ENCODE results near the gene GRIP1. TPM values are rescaled to one million over a fixed set of nuclear protein-coding genes. Genes with fewer than 3 reads are reported as not detected.

Gene GRIP1
- total RNA-seq, 4 donors from 2014 or later, result 0.85 to 1.8 TPM; not detected in 2

DNA sequence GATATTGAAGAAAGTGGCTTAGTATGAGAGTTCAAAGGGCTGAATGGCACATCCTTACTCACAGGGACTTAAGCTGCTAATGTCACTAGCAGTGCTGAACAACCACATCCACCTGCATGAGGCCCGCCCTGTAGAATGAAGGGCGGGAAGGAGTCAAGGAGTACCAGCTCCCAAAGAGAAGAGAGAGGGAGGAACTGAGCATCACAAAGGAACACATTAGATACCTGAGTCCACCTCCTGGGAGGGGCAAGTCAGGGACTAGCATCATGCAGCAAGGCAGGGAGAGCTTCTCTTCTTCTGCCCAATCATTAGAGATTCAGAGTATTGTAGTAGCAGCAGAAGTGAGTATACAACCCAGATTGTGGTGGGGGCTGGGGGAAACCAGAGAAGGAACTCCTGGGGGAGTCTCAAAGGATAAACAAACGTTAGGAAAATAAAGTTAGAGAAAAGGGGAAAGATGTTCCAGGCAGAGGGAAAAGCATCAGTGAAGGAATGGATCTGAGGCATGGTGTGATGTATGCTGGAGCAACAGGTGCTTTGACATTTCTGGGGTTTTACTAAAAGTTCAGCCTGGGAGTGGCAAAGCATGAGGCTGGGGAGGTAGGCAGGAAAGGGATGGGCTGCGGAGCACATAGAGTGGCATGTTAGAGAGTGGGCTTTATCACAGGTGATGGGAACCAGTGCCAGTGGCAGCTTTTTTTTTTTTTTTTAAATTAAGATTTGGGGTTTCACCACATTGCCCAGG lies 21.0 kb upstream of the GRIP1 start:
- TF ChIP-seq, protein P1, sequence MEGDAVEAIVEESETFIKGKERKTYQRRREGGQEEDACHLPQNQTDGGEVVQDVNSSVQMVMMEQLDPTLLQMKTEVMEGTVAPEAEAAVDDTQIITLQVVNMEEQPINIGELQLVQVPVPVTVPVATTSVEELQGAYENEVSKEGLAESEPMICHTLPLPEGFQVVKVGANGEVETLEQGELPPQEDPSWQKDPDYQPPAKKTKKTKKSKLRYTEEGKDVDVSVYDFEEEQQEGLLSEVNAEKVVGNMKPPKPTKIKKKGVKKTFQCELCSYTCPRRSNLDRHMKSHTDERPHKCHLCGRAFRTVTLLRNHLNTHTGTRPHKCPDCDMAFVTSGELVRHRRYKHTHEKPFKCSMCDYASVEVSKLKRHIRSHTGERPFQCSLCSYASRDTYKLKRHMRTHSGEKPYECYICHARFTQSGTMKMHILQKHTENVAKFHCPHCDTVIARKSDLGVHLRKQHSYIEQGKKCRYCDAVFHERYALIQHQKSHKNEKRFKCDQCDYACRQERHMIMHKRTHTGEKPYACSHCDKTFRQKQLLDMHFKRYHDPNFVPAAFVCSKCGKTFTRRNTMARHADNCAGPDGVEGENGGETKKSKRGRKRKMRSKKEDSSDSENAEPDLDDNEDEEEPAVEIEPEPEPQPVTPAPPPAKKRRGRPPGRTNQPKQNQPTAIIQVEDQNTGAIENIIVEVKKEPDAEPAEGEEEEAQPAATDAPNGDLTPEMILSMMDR (IDR thresholded peaks at IDR 0.05; ENCODE audit: low read depth), result no peak

DNA sequence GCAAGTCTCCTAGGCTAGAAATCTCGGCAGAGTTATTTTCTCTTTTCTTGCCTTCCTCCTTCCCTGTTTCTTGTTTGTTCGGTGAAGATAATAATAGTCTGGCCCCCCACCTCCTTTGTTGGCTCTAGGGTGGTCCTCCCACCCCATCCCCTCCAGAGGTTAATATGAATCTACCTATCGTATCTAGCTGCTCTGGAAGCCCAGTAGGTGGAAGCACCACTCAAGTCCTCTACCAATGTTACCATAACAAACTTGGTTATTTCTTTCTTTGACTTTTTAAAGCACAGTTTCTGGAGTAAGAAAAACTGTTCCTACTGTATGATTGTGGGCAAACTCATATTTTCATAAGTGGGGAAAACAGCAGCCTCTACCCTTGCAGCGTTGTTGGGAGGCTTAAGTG lies 19.7 kb upstream of the GRIP1 start:
- TF ChIP-seq, protein P1 (IDR thresholded peaks at IDR 0.05; ENCODE audit: low read depth), result no peak

DNA sequence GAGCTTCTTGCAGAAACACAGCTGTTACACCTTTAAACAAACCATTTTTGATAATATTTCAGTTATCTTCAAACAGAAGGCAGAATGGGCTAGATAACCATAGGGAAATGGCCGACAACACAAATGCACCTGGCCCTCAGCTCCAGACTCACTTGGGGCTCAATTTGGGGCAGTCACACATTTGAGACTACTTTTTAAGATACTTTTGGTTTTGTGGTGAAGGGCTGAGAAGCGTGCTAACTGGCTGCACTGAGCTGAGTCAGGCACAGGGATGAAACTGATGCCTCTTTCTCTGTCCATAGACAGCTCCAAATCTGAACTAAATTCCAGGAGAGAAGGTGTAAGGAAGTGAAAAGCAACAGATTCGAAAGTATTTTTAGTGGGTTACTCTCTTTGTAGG lies 18.5 kb upstream of the GRIP1 start:
- TF ChIP-seq, protein P1 (IDR thresholded peaks at IDR 0.05; ENCODE audit: low read depth), result no peak

DNA sequence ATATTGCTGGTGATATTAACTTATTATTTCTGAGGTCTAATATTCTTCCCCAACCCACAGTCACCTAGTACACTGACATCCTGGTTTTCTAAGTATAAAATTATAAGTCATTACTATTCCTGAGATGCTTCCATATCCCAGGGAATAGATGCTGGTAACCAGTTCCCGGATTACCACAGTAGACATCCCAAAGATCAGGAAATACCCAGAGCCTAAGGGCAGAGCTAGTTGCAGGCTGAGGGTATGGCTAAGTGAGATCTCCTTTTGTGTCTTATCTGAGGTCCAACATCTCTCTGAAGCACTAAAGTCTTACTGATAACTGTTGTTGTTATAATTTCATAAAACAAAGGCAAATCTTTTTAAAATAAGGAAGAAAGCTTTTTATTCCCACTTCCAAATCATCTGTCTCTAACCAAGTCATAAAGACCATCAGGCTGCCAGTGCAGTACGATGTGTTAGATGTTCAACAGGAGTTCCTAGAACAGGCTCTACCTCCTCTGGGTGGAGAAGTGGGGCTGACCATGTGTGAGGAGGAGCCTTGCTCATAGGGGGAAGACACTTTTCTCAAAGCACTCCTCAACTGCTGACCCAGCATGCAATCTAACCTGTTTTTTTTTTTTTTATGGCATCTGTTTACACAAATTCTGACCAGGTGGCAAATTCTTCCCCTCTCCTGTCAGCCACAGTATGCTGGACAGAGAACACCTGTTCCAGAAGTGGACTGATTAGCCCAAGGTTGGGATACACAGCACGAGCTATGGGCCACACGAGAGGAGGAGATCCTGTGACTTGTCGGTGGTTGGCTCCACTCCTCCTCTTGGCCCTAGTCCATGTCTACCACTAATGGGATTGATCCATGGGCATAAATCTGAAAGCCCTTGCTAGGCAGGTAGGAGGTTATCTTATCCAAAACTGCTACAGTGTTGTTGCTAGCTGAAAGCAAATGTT lies 16.1 kb upstream of the GRIP1 start:
- TF ChIP-seq, protein P1 (IDR thresholded peaks at IDR 0.05; ENCODE audit: low read depth), result no peak

DNA sequence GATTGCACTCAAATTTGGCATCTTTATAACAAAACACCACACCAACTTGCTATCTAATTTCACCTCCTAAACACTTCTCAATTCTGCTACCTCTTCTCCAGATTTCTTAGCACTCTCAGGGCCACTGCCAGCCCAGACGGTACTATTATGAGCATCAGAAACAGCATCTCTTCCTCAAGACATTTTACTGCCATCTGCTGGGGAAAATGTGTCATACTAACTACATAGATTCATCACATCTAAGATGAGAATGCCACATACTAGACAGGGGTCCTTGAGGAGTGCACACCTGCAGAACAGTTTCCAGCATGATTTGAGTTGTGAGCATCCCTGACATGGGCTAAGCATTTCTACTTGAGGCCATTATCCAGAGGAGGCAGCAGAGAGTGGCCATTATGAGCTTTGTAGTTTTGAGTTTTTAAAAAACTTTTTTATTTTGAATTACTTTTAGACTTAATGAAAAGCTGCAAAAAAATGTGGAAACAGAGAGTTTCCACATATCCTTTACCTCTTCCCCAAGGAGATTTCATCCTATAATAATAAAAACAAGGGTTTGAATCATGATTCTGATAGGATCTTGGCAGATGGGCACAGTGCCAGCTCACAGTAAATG lies 15.1 kb upstream of the GRIP1 start:
- TF ChIP-seq, protein P1 (IDR thresholded peaks at IDR 0.05; ENCODE audit: low read depth), result no peak

DNA sequence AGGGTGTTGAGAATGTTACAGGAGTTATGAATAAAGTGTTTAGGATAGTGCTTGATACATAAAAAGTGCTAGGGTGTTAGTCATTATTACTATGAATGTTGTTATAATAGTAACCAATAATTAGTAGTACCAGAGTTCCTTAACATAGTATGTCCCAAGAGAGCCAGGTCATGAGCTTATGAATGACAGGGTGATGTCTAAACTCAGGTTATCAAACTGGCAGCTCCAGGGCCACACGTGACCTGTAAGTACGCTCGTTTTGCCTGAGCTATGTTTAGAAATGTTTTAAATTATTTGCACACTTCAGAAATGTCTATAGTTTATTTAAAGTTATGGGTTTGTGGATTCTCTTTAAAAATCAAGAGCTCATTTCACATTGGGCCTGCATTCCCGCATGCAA lies 14.1 kb upstream of the GRIP1 start:
- TF ChIP-seq, protein P1 (IDR thresholded peaks at IDR 0.05; ENCODE audit: low read depth), result no peak

DNA sequence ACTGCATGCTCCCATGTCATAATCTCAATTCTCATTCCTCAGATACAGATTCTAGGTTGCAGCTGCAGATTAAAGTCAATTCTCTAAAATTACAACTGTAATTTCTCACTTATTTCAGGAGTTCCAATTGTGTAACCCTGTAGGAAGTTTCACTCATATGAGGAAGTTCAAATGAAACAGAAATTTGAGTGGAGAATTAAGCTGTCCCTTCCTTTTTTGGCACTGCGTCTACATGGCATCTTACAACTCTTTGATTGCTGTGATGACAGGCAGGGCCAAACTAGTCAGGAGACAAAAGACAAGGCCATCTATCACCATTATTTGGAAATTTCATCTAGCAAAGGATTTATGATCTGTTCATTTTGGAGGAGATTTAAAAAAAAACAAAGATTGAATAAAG lies 13.3 kb upstream of the GRIP1 start:
- TF ChIP-seq, protein P1 (IDR thresholded peaks at IDR 0.05; ENCODE audit: low read depth), result no peak

Measured in subcutaneous adipose tissue (tissue), 4 donors.